ENCODE results near the gene OGFOD3. TPM values are rescaled to one million over a fixed set of nuclear protein-coding genes. Genes with fewer than 3 reads are reported as not detected.

The OGFOD3 gene
- total and polyA plus RNA-seq, 9 of the 15 experiments (the other 6 are each of a cell fraction or from before 2014, with no cell fraction given) = 0.69 to 44.7 (median 18.9) TPM

DNA sequence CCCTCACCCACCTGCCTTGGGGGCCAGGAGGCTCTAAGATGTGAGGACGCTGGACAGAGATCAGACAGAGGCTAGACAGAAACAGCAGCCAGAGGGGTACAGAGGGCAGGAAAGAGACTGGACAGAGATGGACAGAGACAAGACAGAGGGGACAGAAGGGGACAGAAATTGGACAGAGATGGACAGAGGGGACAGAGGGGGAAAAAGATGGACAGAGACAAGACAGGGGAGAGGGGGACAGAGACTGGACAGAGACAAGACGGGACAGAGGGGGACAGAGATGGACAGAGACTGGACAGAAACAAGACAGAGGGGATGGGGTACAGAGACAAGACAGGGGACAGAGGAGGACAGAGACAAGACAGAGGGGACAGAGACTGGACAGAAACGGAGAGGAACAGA is 30.7 kb downstream of the OGFOD3 start:
- H3K4me3 ChIP-seq = no peak overlapping the region
- no peak overlapping the region for H3K4me2 ChIP-seq (ENCODE audit: insufficient read depth, low read length)
- peaks cover 13% of the 10 kb centered on the region; the same call in 1 of the 3 replicates for H3K36me3 ChIP-seq (ENCODE audit: control insufficient read depth, insufficient read depth, low read length)
- peaks cover 0 to 67% of the 10 kb centered on the region in 2 experiments; a peak in 3 of 5 replicates for H3K4me1 ChIP-seq (replicated peaks in 1 of 2; ENCODE audit: control insufficient read depth in 2 of 2, insufficient read depth in 2 of 2, low read length in 2 of 2)
- DNase-seq (ENCODE audit: extremely low read depth in 1 of 4, low spot score in 3 of 4) (no peak), ATAC-seq (no peak), FAIRE-seq (no peak)
- TF ChIP-seq OTX1 (CRISPR knock-in tag; IDR thresholded peaks at IDR 0.05) = 0 out of 2 replicates have a peak, but pooled peaks have one; percentile 48
- TF ChIP-seq, protein P1, sequence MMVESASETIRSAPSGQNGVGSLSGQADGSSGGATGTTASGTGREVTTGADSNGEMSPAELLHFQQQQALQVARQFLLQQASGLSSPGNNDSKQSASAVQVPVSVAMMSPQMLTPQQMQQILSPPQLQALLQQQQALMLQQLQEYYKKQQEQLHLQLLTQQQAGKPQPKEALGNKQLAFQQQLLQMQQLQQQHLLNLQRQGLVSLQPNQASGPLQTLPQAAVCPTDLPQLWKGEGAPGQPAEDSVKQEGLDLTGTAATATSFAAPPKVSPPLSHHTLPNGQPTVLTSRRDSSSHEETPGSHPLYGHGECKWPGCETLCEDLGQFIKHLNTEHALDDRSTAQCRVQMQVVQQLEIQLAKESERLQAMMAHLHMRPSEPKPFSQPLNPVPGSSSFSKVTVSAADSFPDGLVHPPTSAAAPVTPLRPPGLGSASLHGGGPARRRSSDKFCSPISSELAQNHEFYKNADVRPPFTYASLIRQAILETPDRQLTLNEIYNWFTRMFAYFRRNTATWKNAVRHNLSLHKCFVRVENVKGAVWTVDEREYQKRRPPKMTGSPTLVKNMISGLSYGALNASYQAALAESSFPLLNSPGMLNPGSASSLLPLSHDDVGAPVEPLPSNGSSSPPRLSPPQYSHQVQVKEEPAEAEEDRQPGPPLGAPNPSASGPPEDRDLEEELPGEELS (CRISPR knock-in tag; IDR thresholded peaks at IDR 0.05; ENCODE audit: borderline replicate concordance) = no peak
- TF ChIP-seq, protein P2, sequence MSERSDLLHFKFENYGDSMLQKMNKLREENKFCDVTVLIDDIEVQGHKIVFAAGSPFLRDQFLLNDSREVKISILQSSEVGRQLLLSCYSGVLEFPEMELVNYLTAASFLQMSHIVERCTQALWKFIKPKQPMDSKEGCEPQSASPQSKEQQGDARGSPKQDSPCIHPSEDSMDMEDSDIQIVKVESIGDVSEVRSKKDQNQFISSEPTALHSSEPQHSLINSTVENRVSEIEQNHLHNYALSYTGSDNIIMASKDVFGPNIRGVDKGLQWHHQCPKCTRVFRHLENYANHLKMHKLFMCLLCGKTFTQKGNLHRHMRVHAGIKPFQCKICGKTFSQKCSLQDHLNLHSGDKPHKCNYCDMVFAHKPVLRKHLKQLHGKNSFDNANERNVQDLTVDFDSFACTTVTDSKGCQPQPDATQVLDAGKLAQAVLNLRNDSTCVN (CRISPR knock-in tag; IDR thresholded peaks at IDR 0.05) = 0 out of 2 replicates have a peak, but pooled peaks have one; percentile 14
- TF ChIP-seq, protein P3, sequence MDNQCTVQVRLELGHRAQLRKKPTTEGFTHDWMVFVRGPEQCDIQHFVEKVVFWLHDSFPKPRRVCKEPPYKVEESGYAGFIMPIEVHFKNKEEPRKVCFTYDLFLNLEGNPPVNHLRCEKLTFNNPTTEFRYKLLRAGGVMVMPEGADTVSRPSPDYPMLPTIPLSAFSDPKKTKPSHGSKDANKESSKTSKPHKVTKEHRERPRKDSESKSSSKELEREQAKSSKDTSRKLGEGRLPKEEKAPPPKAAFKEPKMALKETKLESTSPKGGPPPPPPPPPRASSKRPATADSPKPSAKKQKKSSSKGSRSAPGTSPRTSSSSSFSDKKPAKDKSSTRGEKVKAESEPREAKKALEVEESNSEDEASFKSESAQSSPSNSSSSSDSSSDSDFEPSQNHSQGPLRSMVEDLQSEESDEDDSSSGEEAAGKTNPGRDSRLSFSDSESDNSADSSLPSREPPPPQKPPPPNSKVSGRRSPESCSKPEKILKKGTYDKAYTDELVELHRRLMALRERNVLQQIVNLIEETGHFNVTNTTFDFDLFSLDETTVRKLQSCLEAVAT (IDR thresholded peaks at IDR 0.05) = peak in 1 of 2 experiments; percentile 41; a peak in 1 of 4 replicates
- TF ChIP-seq RHOXF2B (CRISPR knock-in tag; conservative IDR thresholded peaks at IDR 0.05) = no peak
- TF ChIP-seq, protein P4, sequence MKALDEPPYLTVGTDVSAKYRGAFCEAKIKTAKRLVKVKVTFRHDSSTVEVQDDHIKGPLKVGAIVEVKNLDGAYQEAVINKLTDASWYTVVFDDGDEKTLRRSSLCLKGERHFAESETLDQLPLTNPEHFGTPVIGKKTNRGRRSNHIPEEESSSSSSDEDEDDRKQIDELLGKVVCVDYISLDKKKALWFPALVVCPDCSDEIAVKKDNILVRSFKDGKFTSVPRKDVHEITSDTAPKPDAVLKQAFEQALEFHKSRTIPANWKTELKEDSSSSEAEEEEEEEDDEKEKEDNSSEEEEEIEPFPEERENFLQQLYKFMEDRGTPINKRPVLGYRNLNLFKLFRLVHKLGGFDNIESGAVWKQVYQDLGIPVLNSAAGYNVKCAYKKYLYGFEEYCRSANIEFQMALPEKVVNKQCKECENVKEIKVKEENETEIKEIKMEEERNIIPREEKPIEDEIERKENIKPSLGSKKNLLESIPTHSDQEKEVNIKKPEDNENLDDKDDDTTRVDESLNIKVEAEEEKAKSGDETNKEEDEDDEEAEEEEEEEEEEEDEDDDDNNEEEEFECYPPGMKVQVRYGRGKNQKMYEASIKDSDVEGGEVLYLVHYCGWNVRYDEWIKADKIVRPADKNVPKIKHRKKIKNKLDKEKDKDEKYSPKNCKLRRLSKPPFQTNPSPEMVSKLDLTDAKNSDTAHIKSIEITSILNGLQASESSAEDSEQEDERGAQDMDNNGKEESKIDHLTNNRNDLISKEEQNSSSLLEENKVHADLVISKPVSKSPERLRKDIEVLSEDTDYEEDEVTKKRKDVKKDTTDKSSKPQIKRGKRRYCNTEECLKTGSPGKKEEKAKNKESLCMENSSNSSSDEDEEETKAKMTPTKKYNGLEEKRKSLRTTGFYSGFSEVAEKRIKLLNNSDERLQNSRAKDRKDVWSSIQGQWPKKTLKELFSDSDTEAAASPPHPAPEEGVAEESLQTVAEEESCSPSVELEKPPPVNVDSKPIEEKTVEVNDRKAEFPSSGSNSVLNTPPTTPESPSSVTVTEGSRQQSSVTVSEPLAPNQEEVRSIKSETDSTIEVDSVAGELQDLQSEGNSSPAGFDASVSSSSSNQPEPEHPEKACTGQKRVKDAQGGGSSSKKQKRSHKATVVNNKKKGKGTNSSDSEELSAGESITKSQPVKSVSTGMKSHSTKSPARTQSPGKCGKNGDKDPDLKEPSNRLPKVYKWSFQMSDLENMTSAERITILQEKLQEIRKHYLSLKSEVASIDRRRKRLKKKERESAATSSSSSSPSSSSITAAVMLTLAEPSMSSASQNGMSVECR (CRISPR knock-in tag; IDR thresholded peaks at IDR 0.05) = no peak
- in situ Hi-C loops (cut with MboI) (no loop called here), intact Hi-C loops (cut with micrococcal nuclease) (no loop called here)
- H3K9me1 ChIP-seq (ENCODE audit: control insufficient read depth, insufficient read depth, low read length) = no peaks in the 10 kb centered on the region
- ChIA-PET CTCF (ENCODE audit: low intra/inter-chr PET ratio) (interaction anchor here (0.9 kb wide), 1 partner anchor 37 kb away, joined by 3 read pairs; no protein-coding TSS in a partner anchor), POLR2A (no interaction called here)
- H3K9ac ChIP-seq (ENCODE audit: insufficient read depth in 1 of 2, low read depth in 2 of 2, low read length in 2 of 2) = peak overlapping the region in 1 of 2 experiments; percentile 89; a peak in 2 of 4 replicates
- no peak overlapping the region for H2AFZ ChIP-seq (ENCODE audit: low read depth, low read length)
- no peaks in the 10 kb centered on the region for H4K20me1 ChIP-seq (replicated peaks; ENCODE audit: control insufficient read depth, insufficient read depth, low read length)
- H3K27me3 ChIP-seq (ENCODE audit: control insufficient read depth in 2 of 2, insufficient read depth in 2 of 2, low read length in 2 of 2) = peaks cover 0 to 7% of the 10 kb centered on the region in 2 experiments; a peak in 1 of 5 replicates
- no TSS peak for BruUV-seq (replicated peaks)
- 26% methylated on average over 3 of the region's 3 CpGs for WGBS (ENCODE audit: insufficient coverage, low coverage, missing lambda C conversion rate)
- no peak overlapping the region for H3K27ac ChIP-seq (ENCODE audit: extremely low read depth, low read depth, low read length)
- H3K9me3 ChIP-seq (replicated peaks; ENCODE audit: control insufficient read depth, insufficient read depth, low read depth, low read length) = no peaks in the 10 kb centered on the region
- H3K79me2 ChIP-seq (ENCODE audit: control insufficient read depth, insufficient read depth, low read length) = no peaks in the 10 kb centered on the region
